NCI-H2196 treated with DMSO at 0.1 percent for 48 hours (cell line): ENCODE data around the gene CCDC80.

Experiments
- DNase-seq: peaks from one replicate; lab custom pipeline; 2025; ENCODE audit not compliant: unreplicated experiment; lab: John Stamatoyannopoulos, UW

The CCDC80 gene

DNA sequence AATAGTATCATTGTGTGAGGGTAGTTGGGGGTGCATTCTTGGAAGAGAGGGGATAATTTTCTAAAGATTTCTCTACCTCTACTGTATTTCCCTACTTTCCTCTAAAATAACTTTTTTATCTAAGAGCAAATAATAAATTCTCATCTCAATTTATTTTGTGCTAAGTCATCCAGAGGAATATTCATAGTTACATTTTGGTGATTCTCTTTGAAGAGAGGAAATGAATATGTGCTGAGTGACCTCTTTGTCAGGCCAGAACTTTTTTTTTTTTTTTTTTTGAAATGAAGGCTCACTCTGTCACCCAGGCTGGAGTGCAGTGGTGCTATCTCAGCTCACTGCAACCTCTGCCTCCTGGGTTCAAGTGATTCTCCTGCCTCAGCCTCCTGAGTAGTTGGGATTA, 15.1 kb upstream of the CCDC80 start:
- DNase-seq, result no peak

DNA sequence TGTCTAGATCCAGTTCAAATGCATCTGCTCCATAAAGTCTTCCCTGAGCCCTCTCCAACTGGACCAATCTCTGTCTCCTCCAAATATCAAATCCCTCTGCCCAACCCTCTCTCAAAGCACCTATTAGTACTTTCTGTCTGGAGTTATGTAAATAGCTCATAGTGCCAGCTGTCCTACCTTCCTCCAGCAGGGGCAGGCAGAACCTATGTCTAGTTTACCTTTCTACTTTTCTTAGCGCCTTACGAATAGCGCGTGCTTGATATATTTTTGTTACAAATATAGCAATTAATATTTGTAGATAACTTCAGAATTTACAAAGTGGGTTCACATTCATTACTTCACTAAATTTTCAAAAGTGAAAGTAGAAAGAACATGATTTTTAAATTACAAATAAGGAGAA, 14.0 kb upstream of the CCDC80 start:
- DNase-seq, result no peak

DNA sequence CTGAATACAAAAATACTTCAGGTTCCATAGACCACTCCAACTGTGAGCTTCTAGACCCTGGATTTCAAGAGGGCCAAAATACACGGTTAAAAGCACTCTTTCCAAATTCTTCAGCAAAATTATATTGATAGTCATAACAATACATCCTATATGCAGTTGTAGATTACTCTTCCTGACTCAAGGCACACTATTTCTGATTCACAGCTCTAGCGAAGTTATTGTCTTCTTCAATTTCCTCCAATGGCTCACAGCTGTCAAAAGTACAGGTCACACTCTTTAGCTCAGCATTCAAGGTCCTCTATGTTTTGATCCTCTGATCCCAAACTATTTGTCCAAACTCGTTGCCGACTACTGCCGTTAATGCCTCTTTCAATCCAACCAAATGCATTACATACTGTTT, 13.5 kb upstream of the CCDC80 start:
- no peak for DNase-seq

DNA sequence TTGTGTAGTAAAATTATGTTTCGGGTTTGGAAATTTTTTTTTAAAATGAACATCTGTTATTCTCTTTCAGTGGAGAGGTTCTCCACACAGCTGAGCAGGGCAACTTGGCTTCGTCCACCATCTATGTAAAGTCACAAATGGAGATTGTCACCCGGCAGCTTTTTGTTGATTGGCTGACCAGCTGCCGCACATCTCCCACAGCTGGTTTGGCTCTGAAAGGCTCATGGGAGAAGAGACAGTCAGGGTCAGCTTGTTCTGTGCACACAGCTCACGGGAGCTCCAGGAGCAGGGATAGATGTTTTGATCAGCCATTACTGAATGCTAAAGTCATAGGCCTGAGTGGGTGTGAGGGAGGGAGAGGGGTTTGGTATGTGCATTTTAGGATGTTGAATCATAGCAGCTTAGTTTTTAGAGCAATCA, 12.9 kb upstream of the CCDC80 start:
- DNase-seq, result no peak

DNA sequence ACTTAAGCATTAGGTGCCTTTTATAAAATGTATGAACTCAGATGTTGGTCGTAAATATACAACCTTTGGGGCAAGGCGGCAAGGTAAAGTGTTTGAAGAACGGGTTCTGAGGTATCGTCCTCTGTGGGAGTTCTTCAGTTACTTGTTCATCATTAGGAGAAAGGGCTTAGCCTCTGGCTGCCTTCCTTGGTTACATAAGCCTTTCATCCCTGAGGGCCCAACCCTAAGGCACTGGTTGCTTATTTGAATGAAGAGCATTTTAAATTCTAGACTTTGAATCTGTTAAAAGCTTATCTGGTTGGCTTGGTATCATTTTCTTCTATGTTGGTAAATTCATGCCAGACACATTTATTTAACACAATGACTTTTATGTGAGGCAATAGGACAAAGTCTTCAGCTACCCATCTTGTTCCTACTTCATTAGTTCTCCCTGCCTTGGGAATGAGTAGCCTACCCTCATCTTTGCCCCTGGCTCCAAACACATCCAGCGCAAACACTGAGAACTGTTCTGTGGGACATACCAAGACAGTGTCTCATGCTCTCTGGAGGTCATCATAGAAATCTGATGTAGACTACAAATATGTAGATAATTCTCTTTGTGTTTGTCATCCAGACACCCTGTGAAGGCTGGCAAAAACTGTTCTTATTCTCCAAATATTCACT, 12.4 kb upstream of the CCDC80 start:
- no peak for DNase-seq

DNA sequence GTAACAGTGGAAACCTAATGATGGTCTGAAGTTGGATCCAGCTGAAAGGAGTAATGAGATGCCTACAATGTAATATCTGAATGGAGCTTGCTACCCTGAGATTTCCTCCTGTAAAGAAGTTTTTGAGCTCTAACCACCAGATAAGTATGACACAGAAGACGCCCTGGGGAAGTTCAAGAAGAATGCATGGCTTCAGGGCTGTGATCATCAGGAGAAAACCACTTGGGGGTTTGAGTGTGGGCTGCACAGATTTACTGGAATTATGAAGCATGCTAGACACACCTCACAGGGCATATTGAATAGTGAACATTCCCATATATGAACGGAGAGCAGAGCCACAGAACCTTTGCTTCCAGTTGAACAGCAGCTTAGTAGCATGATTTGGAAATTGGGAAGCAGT, 10.6 kb upstream of the CCDC80 start:
- no peak for DNase-seq

DNA sequence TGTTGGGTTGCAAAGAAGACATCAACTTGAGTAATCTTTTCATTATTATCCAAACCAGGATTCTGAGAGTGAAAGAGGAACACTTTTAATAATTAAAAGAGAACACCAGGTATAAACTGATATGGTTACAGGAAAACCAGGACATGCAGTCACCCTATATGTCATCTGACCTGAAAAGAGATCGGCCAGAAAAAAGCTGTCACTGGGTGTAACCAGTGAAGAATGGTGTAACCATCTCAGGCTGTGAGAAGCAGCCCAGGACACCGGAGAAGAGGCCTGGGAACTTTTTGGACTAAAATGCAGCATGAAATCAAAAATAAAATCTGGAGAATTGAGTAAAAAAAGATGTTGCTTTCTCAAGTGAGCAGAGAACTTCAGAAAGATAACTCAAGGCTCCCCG, 10.1 kb upstream of the CCDC80 start:
- no peak for DNase-seq

DNA sequence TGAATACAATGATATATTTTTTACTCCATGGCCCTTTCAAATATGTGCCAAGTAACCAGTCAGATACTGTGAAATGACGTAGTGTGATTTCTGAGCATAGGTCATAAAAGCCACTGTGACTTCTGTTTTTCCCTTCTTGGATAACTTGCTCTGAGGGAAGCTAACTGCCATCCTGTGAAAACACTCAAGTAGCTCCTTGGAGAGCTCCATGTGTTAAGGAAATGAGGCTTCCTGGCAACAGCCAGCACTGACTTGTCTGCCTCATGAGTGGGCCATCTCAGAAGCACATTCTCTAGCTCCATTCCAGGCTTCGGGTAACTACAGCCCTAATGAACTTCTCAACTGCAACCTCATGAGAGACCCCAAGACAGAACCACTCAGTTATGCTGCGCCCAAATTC, 9.5 kb upstream of the CCDC80 start:
- DNase-seq, result no peak

DNA sequence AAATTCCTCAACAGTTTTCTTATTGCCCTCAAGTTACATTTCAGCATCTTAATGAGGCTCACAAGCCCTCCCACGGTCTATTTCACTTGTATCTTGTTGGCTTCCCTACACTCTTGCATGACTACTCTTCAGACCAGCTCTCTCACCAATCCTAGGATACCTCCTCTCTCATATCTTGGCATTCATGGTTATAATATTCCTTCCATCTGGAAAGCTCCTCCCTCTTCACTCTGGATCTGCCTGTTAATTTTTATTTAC, 8.5 kb upstream of the CCDC80 start:
- no peak for DNase-seq

DNA sequence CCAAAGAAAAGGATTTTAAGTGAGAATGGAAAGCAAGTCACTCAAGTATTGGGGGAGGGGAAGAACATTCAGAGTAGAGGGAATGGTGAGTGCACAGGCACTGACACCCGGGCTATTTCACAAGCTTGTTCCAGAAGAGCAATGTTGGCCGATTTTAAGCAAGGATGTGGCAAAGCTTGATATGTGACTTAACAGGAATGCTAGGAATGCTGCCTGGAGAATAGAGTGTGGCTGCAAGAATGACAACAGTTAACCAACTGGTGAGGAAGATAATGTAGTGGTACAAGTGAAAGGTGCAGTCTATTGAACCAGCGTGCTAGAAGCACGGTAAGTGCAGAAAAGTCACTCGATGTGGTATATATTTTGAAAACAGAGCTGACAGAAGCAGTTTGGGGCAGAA, 6.2 kb upstream of the CCDC80 start:
- no peak for DNase-seq

DNA sequence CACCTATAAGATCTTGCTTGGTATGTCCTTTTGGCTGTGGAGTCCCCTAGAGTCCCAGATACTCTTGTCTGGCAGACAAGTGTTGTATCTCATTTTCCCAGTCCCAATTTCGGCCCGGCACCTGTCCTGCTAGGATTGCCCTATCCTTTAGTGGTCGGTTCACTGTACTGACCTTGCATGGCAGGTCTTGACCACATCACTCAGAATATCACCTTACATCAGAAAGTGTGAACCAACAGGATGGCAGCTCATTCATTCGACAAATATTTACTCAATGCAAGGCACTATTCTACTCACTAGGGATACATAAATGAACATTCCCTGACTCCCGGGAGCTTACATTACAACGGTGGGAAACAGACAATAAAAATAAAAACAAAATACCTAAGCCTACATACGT, 5.7 kb upstream of the CCDC80 start:
- no peak for DNase-seq

DNA sequence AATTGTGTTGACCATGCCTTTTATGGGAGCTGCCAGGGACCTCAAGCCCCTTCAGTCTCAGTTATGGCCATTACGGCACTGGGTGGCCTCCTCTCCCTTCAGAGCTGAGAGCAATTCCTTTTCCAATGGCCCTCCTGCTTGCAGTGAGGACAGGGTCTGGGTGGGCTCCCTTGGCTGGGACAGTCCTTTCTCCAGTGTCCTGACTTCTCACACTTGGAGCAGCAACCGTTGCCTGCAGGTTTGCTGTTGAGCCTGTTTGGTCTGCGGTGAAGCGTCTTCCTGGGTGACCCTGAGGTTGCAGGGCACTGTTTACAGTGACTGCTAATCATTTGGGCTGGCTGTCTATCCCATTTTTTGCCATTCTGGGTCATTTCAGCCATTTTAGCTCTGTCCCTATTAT, 3.5 kb upstream of the CCDC80 start:
- no peak for DNase-seq

DNA sequence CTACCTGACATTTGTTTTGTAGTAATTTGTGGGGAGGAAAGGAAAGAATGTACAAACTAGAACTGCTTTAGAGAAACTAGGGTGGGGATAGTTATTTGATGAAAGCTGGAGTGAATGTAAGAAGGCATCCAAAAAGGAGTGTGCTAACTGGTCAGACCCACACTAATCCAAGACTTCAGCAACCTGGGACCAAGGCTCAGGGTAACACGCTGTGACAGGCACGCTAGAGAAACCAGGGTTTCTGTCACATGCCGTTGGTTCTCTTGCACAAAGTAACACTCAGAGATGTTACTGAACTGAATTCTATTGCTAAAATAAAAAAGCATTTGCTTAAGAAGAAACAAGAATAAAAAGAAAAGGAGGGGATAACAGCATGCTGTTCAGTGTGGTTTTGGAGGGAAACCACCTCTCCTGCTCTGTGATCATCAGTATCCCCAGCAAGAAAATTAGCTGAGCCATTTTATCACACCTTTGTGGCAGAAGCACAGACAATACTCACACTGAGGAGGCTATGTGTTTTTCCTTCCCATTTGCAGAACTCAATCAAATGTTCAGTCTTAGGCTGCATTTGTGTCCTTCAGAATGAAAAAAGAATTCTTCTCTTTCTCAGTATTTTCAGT, 2.8 kb upstream of the CCDC80 start:
- no peak for DNase-seq

DNA sequence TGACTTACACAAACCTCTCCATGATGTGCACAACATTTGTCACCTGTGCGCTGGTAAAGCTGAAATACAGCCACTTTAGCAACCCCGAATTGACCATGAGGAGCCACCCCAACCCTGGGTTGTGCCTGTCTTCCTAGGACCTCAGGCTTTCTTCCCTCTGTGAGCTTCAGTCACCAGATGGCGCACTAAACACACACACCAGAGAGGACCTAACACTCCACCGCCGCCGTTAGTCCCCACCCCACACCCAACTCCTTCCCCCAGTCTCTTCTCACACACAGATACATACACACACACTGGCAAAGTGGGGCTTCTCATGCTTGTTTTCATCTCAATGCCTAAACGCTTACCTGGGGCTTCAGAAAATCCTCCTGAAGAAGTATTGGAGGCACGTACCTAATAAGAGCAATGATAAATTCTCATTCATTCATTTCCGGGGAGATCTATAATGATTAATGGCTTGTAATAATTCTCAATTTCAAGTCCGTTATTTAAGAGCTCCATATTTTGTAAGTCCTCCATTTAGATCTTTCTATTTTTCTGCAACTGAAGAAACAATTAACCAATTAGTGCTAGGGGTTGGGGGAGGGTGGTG, 2.1 kb upstream of the CCDC80 start:
- peak; percentile 66 for DNase-seq

DNA sequence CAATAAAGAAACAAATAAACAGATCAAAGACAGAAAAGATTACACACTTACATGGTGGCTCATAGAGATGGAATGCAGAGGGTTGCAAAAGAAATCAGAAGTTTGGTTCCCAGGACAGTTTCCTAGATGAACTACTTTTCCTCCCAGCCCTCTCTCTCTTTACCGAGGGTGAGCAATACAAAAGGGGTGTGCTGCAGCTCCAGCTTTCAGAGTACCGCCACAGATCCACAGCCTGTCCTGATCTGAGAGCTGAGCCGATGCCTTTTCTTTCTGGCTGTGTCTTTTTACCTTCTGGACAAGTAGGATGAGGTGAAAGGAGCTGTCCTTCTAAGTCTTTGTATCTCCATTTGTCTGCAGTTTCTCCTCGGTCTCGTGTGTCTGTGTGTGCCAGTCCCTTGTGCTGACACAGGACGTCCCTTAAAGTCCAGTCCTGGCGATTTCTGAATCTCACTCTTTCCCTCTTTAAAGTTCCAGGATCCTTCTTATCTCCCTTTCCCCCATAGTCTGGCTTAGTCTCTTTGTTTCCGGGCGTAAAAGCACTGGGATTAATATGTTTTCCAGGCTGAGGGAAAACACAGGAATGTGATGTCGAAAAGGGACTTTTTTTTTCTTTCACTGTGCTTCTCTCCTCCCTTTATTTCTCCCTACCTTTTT, 540 bp downstream of the CCDC80 start:
- no peak for DNase-seq

DNA sequence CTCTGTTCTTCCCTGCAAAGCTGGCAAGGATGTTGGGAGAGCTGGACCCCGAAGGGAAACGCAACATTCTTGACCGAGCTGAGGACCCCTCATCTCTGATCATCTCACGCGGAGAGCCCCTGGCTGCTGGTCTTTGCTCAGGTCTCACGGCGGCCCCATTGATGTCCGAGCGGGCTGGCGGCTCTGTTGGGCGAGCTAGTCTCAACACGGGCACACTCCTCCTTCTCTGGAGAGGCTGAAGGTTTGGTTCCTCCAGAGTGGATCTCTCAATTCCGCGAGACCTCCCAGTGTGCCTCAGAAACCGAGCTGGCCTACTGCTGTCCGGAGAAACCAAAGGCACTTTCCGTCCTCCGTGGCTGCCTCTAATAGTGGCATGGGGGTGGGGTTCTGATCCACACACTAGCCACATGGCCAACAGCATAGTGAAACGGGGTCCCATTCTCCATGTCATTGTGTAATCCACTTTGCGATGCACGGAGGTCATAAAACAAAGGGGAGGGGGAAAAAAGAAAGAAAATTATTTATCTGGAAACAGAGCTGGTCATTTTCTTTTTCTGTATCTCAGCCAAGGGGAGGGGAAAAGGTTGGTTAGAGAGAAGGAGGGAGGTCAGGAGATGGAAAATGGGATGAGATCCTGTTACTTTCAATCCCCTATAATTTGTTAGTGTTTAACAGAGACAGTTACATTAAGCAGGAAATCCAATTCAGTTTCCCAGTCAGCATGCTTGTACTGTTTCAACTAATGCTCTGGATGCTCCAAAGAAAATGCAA, 1.3 kb downstream of the CCDC80 start:
- DNase-seq, result no peak

DNA sequence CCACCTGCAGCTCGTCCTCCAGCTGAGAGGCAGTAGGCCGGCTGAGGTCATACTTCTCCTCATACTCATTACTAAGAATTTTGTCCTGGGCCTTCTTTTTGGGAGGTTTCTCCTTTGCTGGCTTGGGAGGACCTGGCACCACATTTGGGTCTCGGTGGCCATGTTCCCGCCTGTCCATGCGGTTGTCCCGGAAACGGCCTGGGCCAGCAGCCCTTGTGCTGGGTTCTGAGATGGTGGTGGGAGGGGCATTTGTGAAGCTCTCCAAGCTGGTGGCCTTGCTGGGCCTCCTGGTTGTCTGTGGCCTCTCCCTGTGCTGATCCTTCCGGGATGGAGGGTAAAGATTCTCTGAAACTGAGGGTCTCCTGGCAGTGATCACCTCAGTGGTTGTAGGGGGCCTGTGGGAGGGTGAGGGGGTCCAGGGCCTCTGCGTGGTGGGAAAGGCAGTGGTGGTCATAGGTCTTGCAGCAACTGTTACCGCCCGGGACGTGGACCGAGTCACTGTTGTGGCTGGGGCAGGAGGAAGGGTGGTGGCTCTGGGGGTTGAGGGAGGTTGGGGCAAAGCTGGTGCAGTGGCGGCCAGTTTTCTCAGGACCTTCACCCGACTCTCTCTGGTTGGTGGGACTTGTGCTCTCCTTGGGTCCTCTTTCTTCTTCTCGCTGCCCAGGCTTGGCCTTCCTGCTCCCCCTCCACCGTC, 2.5 kb downstream of the CCDC80 start:
- no peak for DNase-seq

DNA sequence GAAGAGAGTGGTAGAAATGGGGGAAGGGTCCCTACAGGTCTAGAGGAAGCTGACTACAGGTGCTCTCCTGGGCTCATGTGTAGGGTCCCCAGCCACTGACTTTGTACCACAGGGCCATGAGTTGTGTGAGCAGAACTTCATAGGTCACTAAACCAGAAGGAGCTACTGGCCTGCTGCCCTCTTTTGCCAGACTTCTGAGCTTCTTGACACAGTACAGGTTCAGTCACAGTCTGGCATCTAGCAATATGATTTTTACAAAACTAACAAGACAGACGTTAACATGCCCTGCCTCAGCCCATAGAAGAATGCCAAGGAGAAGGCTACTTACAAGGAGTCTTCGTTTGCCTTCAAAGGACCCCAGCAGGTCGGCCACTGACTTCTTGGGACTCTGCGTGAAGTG, 3.2 kb downstream of the CCDC80 start:
- no peak for DNase-seq

DNA sequence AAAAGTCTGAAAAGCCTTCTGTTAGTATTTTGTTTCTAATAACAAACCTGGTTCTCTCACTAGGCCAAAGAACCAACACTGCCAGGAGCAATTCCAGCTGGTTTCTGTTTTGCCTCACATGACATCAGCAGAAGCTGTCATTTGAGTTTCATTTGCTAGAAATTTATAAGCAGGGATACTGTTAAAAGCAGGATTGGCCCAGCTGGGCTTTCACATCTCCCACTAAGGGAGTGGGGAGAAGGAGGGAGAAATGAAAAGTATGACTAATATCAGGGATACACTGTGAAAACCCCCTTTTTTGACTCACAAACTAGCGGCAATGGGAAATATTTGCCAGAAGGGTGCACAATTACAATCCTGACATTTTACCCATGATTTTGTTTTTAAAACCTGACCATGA, 5.3 kb downstream of the CCDC80 start:
- no peak for DNase-seq

DNA sequence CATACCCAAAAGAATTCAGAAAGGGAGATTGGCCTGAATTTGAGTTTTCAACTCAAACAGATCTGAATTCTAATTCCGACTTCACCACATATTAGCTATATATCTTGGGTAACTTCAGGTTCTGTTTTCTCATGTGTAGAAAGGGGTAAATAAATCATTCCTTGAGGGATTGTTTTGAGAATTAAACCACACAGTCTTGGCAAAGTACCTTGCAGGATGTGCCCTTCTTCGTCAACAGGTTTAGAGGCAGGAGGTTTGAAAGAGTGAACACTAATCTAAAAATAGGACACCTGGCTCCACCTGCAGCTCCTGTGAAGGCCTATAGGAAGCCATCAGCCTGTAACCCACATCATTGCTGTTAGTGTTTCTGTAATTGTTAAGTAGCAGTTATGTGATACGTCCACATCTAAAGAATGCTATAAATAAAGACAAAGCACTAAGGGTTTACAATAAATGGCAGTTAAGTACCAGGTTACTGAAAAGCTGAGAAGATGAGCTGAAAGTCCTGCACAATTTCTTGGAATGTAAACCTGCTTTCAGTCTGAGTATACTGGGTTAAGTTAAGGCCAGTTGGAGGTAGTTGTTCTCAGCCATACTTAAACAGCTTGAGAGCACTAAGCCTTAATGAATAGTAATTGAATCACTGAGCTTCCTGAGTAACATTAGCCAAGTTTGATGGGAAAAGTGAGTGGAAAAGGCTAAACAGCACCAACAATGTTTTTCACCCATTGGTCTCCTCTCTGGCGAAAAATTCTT, 6.0 kb downstream of the CCDC80 start:
- no peak for DNase-seq

DNA sequence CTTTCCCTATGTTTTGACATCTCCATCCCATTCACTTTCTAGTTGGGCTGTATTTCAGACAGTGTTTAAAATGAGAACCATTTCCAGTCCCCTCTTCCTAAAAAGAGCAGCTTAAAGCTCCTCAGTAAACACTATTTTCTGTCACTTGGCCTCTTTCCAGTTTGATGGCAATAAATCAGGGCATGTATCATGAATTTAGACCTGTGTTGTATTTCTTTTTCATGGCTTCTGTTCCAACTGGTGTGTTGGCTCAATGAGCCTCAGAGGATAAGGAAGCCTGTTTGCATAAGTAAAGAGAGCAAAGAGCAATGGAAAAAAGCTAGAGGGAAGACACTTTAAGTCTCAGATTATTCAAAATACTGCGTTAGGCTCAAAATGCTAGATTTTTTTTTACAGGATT, 7.2 kb downstream of the CCDC80 start:
- DNase-seq, result no peak
